ENCODE measurements around the gene SKP2.
"Not testable (repeated sequence)": the region's sequence is repeated elsewhere in the genome, so short reads cannot be mapped to it uniquely, and the experiment has no call there.

Gene SKP2

GRCh38 chr5:36151434-36152323 lies at the start of gene SKP2, which contains the start of gene LMBRD2:
Gene SKP2, plus strand, starts transcription at chr5:36152111. Its CDS starts 152 bp downstream, at chr5:36152263.
Gene LMBRD2, minus strand, starts transcription at chr5:36151887. Its CDS starts 8,538 bp downstream, at chr5:36143349.
- peak; percentile 98 for DNase-seq (ENCODE audit: low read depth)

- DNase-seq (ENCODE audit: low read depth) = no peak
Observed at GRCh38 chr5:36105819-36106218, 46.1 kb upstream of the SKP2 start.

- DNase-seq (ENCODE audit: low read depth) = no peak
Observed at GRCh38 chr5:36108758-36109460, 43.0 kb upstream of the SKP2 start.

- DNase-seq (ENCODE audit: low read depth) = no peak
Observed at GRCh38 chr5:36111238-36111637, 40.7 kb upstream of the SKP2 start.

DNA sequence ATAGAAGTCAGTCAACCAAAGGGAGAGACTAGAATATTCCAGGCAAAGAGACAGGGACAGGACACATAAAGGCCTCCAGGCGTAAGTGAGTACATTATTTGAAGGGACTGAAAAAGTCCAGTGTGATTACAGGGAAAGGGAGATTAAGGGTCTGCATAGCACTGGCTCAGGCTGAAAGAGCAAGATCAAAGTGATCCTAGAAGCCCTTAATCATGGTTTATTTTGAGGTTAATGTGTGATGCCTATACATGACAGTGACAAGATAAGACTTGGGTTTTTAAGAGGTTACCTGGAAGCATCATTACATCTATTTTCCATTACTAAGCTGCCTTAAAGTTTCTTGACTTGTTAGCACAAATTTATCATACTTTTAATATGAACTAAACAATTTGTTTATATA lies 26.0 kb upstream of the SKP2 start:
- DNase-seq (ENCODE audit: low read depth) = no peak

DNA sequence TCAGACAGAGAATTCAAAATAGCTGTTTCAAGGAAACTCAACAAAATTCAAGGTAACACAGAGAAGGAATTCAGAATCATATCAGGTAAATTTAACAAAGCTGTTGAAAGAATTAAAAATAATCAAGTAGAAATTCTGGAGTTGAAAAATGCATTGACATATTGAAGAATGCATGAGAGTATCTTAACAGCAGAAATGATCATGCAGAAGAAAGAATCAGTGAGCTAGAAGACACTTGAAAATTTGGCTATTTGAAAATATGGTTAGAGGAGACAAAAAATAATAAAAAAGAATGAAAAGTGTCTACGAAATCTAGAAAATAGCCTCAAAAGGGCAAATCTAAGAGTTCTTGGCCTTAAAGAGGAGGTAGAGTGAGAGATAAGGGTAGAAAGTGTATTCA lies 23.1 kb upstream of the SKP2 start:
- no peak for DNase-seq (ENCODE audit: low read depth)

DNA sequence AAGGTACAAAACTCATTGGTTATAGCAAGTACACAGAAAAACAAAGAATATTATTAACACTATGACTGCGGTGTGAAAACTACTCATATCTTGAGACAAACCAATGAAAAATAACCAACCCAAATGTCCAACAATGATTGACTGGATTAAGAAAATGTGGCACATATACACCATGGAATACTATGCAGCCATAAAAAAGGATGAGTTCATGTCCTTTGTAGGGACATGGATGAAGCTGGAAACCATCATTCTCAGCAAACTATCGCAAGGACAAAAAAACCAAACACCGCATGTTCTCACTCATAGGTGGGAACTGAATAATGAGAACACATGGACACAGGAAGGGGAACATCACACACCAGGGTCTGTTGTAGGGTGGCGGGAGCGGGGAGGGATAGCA lies 22.2 kb upstream of the SKP2 start:
- DNase-seq (ENCODE audit: low read depth) = not testable (repeated sequence)

- DNase-seq (ENCODE audit: low read depth) = not testable (repeated sequence)
Observed at GRCh38 chr5:36133009-36133408, 18.9 kb upstream of the SKP2 start.

- no peak for DNase-seq (ENCODE audit: low read depth)
Observed at GRCh38 chr5:36135988-36136387, 15.9 kb upstream of the SKP2 start.

GRCh38 chr5:36136581-36136980 lies 15.3 kb upstream of the SKP2 start:
- DNase-seq (ENCODE audit: low read depth) = no peak

DNA sequence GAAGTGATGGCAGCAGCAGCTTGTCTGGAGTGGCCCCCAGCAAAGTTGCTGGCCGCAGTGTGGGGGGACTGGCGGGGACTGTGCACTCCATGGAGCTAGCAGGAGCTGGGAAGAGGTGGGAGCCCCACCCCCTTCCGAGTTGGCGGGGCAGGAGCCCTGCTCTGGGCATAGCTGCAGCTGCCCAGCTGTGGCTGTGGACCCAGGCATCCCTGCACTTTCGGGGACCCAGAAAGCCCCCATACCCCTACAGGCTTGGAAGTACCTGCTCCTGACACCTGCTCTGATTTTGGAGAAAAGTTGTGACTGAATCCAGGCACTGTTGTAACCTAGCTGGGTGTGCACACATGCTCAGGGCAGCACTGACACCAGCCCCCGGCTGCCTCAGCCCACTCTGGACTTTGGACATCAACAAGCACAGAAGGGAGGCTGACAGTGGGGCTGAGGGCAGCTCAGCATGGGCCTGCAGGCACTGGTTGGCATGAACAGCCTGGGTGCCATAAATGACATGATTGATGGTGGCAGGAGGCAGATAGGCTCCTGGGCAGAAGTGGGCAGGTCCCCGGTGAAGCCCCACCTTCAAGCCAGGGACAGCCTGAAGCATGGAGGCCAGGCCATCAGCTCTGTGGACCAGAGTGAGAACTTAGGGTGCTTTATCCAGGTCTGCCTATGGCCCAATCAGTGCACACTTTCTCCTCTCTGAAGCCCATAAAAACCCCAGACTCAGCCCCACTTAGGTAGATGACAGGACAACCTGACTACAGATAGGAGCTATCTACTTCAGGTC lies 12.8 kb upstream of the SKP2 start:
- no peak for DNase-seq (ENCODE audit: low read depth)

DNA sequence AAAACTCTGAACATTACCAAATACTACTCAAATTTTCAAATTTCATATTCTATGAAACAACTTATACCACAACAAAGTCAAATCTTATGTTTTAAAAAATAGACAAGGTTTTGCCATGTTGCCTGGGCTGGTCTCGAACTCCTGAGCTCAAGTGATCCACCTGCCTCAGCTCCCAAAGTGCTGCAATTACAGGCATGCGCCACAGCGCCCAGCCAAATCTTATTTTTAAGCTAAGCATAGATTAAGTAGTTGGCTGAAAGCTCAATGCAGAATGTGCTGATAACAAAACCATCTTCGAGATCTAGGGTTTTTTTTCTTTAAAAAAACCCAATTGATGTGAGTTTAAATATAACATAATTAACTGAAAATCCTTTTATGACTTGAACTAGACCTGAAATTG lies 6.6 kb upstream of the SKP2 start:
- DNase-seq (ENCODE audit: low read depth) = no peak

- no peak for DNase-seq (ENCODE audit: low read depth)
Observed at GRCh38 chr5:36146390-36146789, 5.5 kb upstream of the SKP2 start.

GRCh38 chr5:36147681-36148080 lies 4.2 kb upstream of the SKP2 start:
- no peak for DNase-seq (ENCODE audit: low read depth)

GRCh38 chr5:36150676-36151433 lies 1.1 kb upstream of the SKP2 start:
- DNase-seq (ENCODE audit: low read depth) = no peak

DNA sequence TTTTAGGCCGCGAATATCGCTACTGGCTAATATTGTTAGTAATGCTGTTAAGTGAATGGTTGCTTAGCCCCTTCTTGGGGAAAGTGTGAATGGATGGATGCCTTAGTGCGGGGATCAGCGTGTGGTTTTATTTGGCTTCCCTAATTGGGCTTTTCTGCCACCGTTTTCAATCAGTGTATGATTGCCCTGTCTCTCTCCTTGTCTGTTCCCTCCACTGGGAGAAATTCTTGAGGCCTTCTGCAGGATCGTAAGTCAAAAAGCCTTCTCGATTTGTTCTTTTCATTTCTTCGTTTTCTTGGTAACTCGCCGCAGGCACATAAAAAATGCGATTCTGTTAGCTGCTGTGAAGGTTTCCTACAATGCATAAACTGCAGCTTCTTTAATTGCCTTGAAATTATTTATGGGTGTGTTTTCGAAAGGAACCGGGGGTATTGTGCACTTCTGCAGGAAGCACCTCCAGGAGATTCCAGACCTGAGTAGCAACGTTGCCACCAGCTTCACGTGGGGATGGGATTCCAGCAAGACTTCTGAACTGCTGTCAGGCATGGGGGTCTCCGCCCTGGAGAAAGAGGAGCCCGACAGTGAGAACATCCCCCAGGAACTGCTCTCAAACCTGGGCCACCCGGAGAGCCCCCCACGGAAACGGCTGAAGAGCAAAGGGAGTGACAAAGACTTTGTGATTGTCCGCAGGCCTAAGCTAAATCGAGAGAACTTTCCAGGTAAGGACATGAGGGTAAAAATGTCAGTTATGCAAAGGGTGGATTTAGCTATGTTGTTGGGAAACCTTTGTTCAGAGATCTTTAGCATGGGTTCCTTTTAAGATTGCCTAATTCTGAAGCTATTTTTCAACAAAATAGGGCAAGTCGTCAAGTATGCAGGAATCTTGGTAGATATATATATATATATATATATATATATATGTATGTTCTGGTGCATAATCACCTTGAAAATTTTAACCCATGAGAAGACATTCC lies 700 bp downstream of the SKP2 start:
- DNase-seq (ENCODE audit: low read depth) = no peak

DNA sequence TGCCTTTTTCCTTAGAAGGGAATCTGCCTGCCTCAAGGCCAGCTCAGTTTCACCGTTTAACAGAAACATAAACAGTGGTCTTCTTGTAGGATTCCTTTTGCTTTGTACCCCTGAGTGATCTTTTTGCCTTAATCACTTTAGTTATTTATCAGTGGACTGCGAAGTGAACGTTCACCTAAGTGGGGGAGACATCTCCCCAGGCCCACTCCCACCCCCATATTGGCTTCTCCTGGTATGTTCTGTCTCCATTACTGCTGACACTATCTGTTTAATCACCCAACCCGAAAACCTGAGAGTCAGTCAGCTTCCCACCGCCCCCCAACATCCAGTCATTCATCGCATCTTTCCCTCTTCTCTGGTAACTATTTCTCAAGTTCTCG lies 1.4 kb downstream of the SKP2 start:
- DNase-seq (ENCODE audit: low read depth) = no peak

- DNase-seq (ENCODE audit: low read depth) = no peak
Observed at GRCh38 chr5:36153726-36154125, 1.8 kb downstream of the SKP2 start.

- no peak for DNase-seq (ENCODE audit: low read depth)
Observed at GRCh38 chr5:36155291-36155690, 3.4 kb downstream of the SKP2 start.

DNA sequence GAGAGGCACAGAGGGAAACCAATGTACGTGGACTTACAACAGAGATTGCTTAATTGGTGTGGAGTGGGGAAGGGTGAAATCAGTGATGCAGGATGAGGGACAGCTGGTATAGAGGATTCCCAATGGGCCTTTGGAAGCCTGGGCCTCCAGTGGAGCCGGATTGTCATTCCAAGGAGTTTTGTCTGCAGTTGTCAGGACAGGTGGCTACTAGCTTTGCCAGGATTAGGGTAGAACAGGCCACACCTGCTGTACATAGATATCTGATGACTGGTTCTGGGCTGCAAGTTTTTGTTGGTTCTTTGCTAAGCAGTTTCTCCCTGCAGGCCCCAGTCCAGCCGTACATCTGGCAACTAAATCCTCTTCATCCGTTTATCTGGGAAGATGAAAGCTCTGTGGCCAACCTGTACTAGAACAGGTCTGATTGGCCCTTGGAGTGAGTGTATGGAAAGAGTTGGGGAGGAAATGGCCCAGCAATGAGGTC lies 4.2 kb downstream of the SKP2 start:
- DNase-seq (ENCODE audit: low read depth) = peak; percentile 68
